H1 (cell line): Measurements from ENCODE around the gene FGGY. TPM values are rescaled to one million over a fixed set of nuclear protein-coding genes. Genes with fewer than 3 reads are reported as not detected.

Source experiments
- CEBPB ChIP-seq: IDR thresholded peaks from 2 replicates; pipeline ENCODE4 v1.6.1; 2012; ENCODE audit warnings: low read depth, low read length
- EGR1 ChIP-seq: IDR thresholded peaks from 2 replicates; pipeline ENCODE4 v1.6.1; 2011; ENCODE audit warnings: low read depth, low read length, borderline replicate concordance
- SUZ12 ChIP-seq: fragments of 200-600 bp; sonication (generic); IDR thresholded peaks from 2 replicates; pipeline ENCODE4 v1.6.1; 2012; ENCODE audit warnings: mild to moderate bottlenecking, inconsistent platforms, low read length, moderate library complexity, mixed read lengths
- polyA plus RNA-seq, 7 experiments: library from polyadenylated mRNA; depleted of rRNA in 3 of 7; stranded (reverse) in 5 of 7; unstranded in 2 of 7; fragments of >200 nt in 5 of 7; fragments of 200-250 nt in 2 of 7; gene quantifications; 1 replicate in 5 of 7; 2 replicates in 1 of 7; 4 replicates in 1 of 7; pipeline versions ENCODE4 v1.2.1 to v1.2.3, GENCODE V29; 2011 to 2013; ENCODE audit warnings: missing spikeins in 2 of 7, mixed read lengths in 2 of 7
- total RNA-seq: library from RNA; stranded (reverse); fragmentation: NEBNext Ultra II Directional; extraction: Animal tissue kit (Norgen Biotek cat#: 25700); gene quantifications from 2 replicates; pipeline ENCODE4 v1.2.1, GENCODE V29; 2021
- TF ChIP-seq, protein P1 (sequence below): IDR thresholded peaks from 2 replicates; pipeline ENCODE4 v1.6.1; 2011; ENCODE audit warnings: low read length, improper control_type of control experiment

The FGGY gene
- total and polyA plus RNA-seq, 2 of the 8 experiments (the other 6 are each of a cell fraction or from before 2014, with no cell fraction given): 10.3 to 12.5 TPM

GRCh38 chr1:59262631-59263030 is 34.3 kb upstream of the FGGY start (continued):
- TF ChIP-seq EGR1: no peak
- TF ChIP-seq, protein P1, sequence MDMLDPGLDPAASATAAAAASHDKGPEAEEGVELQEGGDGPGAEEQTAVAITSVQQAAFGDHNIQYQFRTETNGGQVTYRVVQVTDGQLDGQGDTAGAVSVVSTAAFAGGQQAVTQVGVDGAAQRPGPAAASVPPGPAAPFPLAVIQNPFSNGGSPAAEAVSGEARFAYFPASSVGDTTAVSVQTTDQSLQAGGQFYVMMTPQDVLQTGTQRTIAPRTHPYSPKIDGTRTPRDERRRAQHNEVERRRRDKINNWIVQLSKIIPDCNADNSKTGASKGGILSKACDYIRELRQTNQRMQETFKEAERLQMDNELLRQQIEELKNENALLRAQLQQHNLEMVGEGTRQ: no peak
- no peak for TF ChIP-seq CEBPB
- no peak for TF ChIP-seq SUZ12
- TF ChIP-seq, all 59 proteins: peak for 0
